PC-3 (cell line): Measurements from ENCODE around the gene FCRL1. TPM values are rescaled to one million over a fixed set of nuclear protein-coding genes. Genes with fewer than 3 reads are reported as not detected.

ENCODE experiments used
- ATAC-seq: fragments of 200-7000 bp; cut with Tn5 transposase; 2 replicates; pipeline ENCODE4 v1.9.1; 2020; ENCODE audit warnings: mild to moderate bottlenecking, moderate library complexity
- BruUV-seq: library from RNA; stranded (reverse); fragments of 400-500 nt; replicated peaks from 2 replicates; lab custom pipeline; 2021; lab: Mats Ljungman, UMichigan
- CTCF ChIA-PET: fragments of 300-600 bp; sonication (Branson Sonifier 250); formaldehyde crosslinking; loops from one replicate; lab custom pipeline; 2022; ENCODE audit warnings: antibody characterized with exemption; lab: Charles Lee
- POLR2A ChIA-PET: fragments of 300-600 bp; sonication (Branson Sonifier 250); formaldehyde crosslinking; loops from one replicate; lab custom pipeline; 2022; ENCODE audit warnings: antibody characterized with exemption; ENCODE audit not compliant: unreplicated experiment; lab: Charles Lee
- DNase-seq: peaks from one replicate; pipeline ENCODE4 v3.0.0-alpha.2; 2015
- H2AFZ ChIP-seq: fragments of 300-600 bp; sonication (generic); 2 replicates; pipeline ENCODE4 v1.6.0; 2016; ENCODE audit warnings: antibody characterized with exemption, low read length
- H3F3A ChIP-seq: fragments of 300-600 bp; sonication (generic); one replicate; pipeline ENCODE4 v1.6.0; 2017; ENCODE audit warnings: antibody characterized with exemption, low read length, control low read depth, mild to moderate bottlenecking; ENCODE audit not compliant: unreplicated experiment
- H3K27ac ChIP-seq: fragments of 300-600 bp; sonication (generic); 2 replicates; pipeline ENCODE4 v1.5.1; 2016; ENCODE audit warnings: mild to moderate bottlenecking, low read length
- H3K27me3 ChIP-seq: fragments of 300-600 bp; sonication (generic); 2 replicates; pipeline ENCODE4 v1.6.1; 2016; ENCODE audit warnings: low read length, mixed read lengths
- H3K36me3 ChIP-seq: fragments of 300-600 bp; sonication (generic); 2 replicates; pipeline ENCODE4 v1.6.1; 2016; ENCODE audit warnings: low read depth, mixed run types, low read length, mixed read lengths
- H3K4me1 ChIP-seq: fragments of 300-600 bp; sonication (generic); 2 replicates; pipeline ENCODE4 v1.5.1; 2016; ENCODE audit warnings: low read length; ENCODE audit not compliant: insufficient read depth
- H3K4me2 ChIP-seq: fragments of 300-600 bp; sonication (generic); 2 replicates; pipeline ENCODE4 v1.6.0; 2016; ENCODE audit warnings: low read length
- H3K4me3 ChIP-seq: fragments of 300-600 bp; sonication (generic); 2 replicates; pipeline ENCODE4 v1.5.1; 2016; ENCODE audit warnings: mild to moderate bottlenecking, low read length, mixed read lengths
- H3K79me2 ChIP-seq: fragments of 300-600 bp; sonication (generic); 2 replicates; pipeline ENCODE4 v1.6.1; 2017; ENCODE audit warnings: low read length, mixed read lengths
- H3K9ac ChIP-seq: fragments of 300-600 bp; sonication (generic); 2 replicates; pipeline ENCODE4 v1.6.0; 2016; ENCODE audit warnings: mild to moderate bottlenecking, low read length
- H3K9me2 ChIP-seq: fragments of 300-600 bp; sonication (generic); replicated peaks from 2 replicates; pipeline ENCODE4 v1.6.1; 2016; ENCODE audit warnings: mixed run types, low read length, mixed read lengths
- H3K9me3 ChIP-seq: fragments of 300-600 bp; sonication (generic); 2 replicates; pipeline ENCODE4 v1.6.1; 2016; ENCODE audit warnings: low read length, mixed read lengths
- H4K20me1 ChIP-seq: fragments of 300-600 bp; sonication (generic); 2 replicates; pipeline ENCODE4 v1.6.1; 2016; ENCODE audit warnings: low read length, mixed read lengths
- EZH2 ChIP-seq: fragments of 300-600 bp; sonication (generic); IDR thresholded peaks from one replicate; pipeline ENCODE4 v1.6.1; 2017; ENCODE audit warnings: antibody characterized with exemption, mild to moderate bottlenecking, low read length; ENCODE audit not compliant: unreplicated experiment
- EZH2phosphoT487 ChIP-seq: fragments of 300-600 bp; sonication (generic); IDR thresholded peaks from 2 replicates; pipeline ENCODE4 v1.6.1; 2018; ENCODE audit warnings: mild to moderate bottlenecking, antibody characterized with exemption, low read length, borderline replicate concordance
- intact Hi-C: fragments of 100-400 bp; cut with micrococcal nuclease; formaldehyde crosslinking; loops from 2 replicates; pipeline ENCODE4 v1.9.0; 2023
- total RNA-seq: library from RNA; depleted of rRNA; stranded (reverse); fragments of >200 nt; gene quantifications from 2 replicates; pipeline ENCODE4 v1.2.3, GENCODE V29; 2014
- TF ChIP-seq, protein P1 (sequence below): fragments of 300-600 bp; sonication (generic); conservative IDR thresholded peaks from 2 replicates; pipeline ENCODE4 v1.5.1; 2017; ENCODE audit warnings: antibody characterized with exemption, low read depth, mild to moderate bottlenecking, low read length

Gene FCRL1
- total RNA-seq, 1 experiment from 2014 or later: not detected

GRCh38 chr1:157862114-157863070, 42.5 kb upstream of the FCRL1 start:
- POLR2A ChIA-PET: no interaction called here
- CTCF ChIA-PET: interaction anchor here (0.6 kb wide), 1 partner anchor 27 kb away, joined by 3 read pairs; no protein-coding TSS in a partner anchor
- no peaks in the 10 kb centered on the region for H3K79me2 ChIP-seq
- BruUV-seq: no TSS peak
- H3K36me3 ChIP-seq: no peaks in the 10 kb centered on the region
- no peak overlapping the region for H3K27ac ChIP-seq
- ATAC-seq: no peak; the same call in 1 of the 2 replicates
- H3F3A ChIP-seq: no peaks in the 10 kb centered on the region
- TF ChIP-seq, protein P1, sequence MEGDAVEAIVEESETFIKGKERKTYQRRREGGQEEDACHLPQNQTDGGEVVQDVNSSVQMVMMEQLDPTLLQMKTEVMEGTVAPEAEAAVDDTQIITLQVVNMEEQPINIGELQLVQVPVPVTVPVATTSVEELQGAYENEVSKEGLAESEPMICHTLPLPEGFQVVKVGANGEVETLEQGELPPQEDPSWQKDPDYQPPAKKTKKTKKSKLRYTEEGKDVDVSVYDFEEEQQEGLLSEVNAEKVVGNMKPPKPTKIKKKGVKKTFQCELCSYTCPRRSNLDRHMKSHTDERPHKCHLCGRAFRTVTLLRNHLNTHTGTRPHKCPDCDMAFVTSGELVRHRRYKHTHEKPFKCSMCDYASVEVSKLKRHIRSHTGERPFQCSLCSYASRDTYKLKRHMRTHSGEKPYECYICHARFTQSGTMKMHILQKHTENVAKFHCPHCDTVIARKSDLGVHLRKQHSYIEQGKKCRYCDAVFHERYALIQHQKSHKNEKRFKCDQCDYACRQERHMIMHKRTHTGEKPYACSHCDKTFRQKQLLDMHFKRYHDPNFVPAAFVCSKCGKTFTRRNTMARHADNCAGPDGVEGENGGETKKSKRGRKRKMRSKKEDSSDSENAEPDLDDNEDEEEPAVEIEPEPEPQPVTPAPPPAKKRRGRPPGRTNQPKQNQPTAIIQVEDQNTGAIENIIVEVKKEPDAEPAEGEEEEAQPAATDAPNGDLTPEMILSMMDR: no peak
- TF ChIP-seq EZH2phosphoT487 (no peak), EZH2 (no peak)
- H2AFZ ChIP-seq: no peak overlapping the region
- no peak overlapping the region for H3K9ac ChIP-seq
- DNase-seq: peak; percentile 34
- H3K27me3 ChIP-seq: peaks cover 66% of the 10 kb centered on the region
- H3K9me2 ChIP-seq: no peaks in the 10 kb centered on the region
- intact Hi-C loops: no loop called here
- H3K4me3 ChIP-seq: no peak overlapping the region
- no peak overlapping the region for H3K4me2 ChIP-seq
- no peaks in the 10 kb centered on the region for H3K9me3 ChIP-seq
- H4K20me1 ChIP-seq: no peaks in the 10 kb centered on the region
- no peaks in the 10 kb centered on the region for H3K4me1 ChIP-seq

DNA sequence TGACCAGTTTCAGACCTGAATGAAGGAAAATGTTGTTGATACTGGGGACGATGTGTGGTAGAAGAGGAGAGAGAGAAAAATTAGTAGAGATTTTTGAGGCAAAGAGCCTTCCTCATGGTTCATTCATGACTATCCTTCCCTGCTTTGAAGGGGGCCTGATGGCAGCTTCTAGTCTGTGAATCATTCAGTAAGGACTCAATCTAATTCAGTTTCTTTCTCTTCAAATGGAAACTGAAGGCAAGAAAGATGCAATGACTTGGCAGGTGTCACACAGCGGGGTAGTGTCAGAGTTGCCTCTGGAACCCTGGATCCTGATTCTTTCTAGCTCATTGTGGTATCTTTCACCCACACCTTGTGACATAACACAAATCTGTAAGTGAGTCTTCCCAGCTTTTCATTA, 36.6 kb upstream of the FCRL1 start:
- BruUV-seq: no TSS peak
- no peak overlapping the region for H3K4me2 ChIP-seq
- CTCF ChIA-PET: no interaction called here
- TF ChIP-seq EZH2 (no peak), EZH2phosphoT487 (no peak)
- TF ChIP-seq, protein P1: no peak
- peaks cover 51% of the 10 kb centered on the region for H3K27me3 ChIP-seq
- no peaks in the 10 kb centered on the region for H4K20me1 ChIP-seq
- H3F3A ChIP-seq: no peaks in the 10 kb centered on the region
- H2AFZ ChIP-seq: no peak overlapping the region
- POLR2A ChIA-PET: no interaction called here
- H3K9me2 ChIP-seq: no peaks in the 10 kb centered on the region
- ATAC-seq (no peak), DNase-seq (no peak)
- H3K9ac ChIP-seq: no peak overlapping the region
- H3K9me3 ChIP-seq: no peaks in the 10 kb centered on the region
- no peaks in the 10 kb centered on the region for H3K36me3 ChIP-seq
- no peak overlapping the region for H3K27ac ChIP-seq
- no peaks in the 10 kb centered on the region for H3K79me2 ChIP-seq
- H3K4me1 ChIP-seq: no peaks in the 10 kb centered on the region
- intact Hi-C loops: no loop called here
- no peak overlapping the region for H3K4me3 ChIP-seq

DNA sequence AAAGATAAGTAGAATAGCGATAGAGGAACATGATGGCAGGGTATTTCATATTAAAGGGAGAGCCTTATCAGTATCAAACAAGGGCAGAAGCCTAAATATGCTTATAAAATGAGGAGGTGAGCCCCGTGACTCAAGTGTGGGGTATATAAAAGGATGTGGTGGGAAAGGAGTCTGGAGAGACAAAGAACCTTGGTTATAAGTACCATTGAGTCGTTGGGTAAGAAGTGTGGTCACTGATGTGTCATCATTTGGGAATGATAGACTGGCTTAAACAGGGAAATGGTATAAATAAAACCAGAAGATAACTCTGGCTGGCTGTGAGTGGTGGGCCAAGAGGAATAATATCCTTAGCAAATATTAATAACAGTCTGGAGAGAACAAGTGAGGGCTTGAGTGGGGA, 32.6 kb upstream of the FCRL1 start:
- TF ChIP-seq, protein P1: no peak
- TF ChIP-seq EZH2 (no peak), EZH2phosphoT487 (no peak)
- no peak overlapping the region for H3K27ac ChIP-seq
- H3F3A ChIP-seq: no peaks in the 10 kb centered on the region
- H3K9ac ChIP-seq: no peak overlapping the region
- ATAC-seq (no peak), DNase-seq (peak; percentile 40)
- no peaks in the 10 kb centered on the region for H3K9me2 ChIP-seq
- CTCF ChIA-PET: no interaction called here
- H4K20me1 ChIP-seq: no peaks in the 10 kb centered on the region
- H3K4me1 ChIP-seq: no peaks in the 10 kb centered on the region
- no peaks in the 10 kb centered on the region for H3K36me3 ChIP-seq
- POLR2A ChIA-PET: no interaction called here
- intact Hi-C loops: no loop called here
- BruUV-seq: no TSS peak
- H3K27me3 ChIP-seq: peaks cover 46% of the 10 kb centered on the region
- no peaks in the 10 kb centered on the region for H3K79me2 ChIP-seq
- H3K4me2 ChIP-seq: no peak overlapping the region
- H3K4me3 ChIP-seq: no peak overlapping the region
- H3K9me3 ChIP-seq: no peaks in the 10 kb centered on the region
- H2AFZ ChIP-seq: no peak overlapping the region
